ENCODE data around the gene CAPN5.
"Not testable (repeated sequence)": the region's sequence is repeated elsewhere in the genome, so short reads cannot be mapped to it uniquely, and the experiment has no call there.

DNA sequence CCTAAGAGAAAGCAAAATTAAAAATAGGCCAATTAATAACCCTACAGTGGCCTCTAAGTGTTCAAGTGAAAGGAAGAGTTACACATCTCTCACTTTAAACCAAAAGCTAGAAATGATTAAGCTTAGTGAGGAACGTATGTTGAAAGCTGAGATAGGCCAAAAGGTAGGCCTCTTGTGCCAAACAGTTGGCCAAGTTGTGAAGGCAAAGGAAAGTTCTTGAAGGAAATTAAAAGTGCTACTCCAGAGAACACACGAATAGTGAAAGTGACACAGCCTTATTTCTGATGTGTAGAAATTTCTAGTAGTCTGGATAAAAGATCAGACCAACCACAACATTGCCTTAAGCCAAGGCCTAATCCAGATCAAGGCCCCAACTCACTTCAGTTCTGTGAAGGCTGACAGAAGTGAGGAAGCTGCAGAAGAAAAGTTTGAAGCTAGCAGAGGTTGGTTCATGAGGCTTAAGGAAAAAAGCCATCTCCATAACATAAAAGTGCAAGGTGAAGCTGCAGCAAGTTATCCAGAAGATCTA lies 48.3 kb upstream of the CAPN5 start:
- TF ChIP-seq, protein P1, sequence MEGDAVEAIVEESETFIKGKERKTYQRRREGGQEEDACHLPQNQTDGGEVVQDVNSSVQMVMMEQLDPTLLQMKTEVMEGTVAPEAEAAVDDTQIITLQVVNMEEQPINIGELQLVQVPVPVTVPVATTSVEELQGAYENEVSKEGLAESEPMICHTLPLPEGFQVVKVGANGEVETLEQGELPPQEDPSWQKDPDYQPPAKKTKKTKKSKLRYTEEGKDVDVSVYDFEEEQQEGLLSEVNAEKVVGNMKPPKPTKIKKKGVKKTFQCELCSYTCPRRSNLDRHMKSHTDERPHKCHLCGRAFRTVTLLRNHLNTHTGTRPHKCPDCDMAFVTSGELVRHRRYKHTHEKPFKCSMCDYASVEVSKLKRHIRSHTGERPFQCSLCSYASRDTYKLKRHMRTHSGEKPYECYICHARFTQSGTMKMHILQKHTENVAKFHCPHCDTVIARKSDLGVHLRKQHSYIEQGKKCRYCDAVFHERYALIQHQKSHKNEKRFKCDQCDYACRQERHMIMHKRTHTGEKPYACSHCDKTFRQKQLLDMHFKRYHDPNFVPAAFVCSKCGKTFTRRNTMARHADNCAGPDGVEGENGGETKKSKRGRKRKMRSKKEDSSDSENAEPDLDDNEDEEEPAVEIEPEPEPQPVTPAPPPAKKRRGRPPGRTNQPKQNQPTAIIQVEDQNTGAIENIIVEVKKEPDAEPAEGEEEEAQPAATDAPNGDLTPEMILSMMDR (IDR thresholded peaks at IDR 0.05): not testable (repeated sequence)
- not testable (repeated sequence) for TF ChIP-seq SIN3A (IDR thresholded peaks at IDR 0.05; ENCODE audit: borderline replicate concordance, insufficient read depth, low read depth, low read length); TCF7L2 (IDR thresholded peaks at IDR 0.05; ENCODE audit: low read depth, low read length); POLR2AphosphoS5 (IDR thresholded peaks at IDR 0.05; ENCODE audit: low read depth, low read length)
- TF ChIP-seq, protein P2, sequence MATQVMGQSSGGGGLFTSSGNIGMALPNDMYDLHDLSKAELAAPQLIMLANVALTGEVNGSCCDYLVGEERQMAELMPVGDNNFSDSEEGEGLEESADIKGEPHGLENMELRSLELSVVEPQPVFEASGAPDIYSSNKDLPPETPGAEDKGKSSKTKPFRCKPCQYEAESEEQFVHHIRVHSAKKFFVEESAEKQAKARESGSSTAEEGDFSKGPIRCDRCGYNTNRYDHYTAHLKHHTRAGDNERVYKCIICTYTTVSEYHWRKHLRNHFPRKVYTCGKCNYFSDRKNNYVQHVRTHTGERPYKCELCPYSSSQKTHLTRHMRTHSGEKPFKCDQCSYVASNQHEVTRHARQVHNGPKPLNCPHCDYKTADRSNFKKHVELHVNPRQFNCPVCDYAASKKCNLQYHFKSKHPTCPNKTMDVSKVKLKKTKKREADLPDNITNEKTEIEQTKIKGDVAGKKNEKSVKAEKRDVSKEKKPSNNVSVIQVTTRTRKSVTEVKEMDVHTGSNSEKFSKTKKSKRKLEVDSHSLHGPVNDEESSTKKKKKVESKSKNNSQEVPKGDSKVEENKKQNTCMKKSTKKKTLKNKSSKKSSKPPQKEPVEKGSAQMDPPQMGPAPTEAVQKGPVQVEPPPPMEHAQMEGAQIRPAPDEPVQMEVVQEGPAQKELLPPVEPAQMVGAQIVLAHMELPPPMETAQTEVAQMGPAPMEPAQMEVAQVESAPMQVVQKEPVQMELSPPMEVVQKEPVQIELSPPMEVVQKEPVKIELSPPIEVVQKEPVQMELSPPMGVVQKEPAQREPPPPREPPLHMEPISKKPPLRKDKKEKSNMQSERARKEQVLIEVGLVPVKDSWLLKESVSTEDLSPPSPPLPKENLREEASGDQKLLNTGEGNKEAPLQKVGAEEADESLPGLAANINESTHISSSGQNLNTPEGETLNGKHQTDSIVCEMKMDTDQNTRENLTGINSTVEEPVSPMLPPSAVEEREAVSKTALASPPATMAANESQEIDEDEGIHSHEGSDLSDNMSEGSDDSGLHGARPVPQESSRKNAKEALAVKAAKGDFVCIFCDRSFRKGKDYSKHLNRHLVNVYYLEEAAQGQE (IDR thresholded peaks at IDR 0.05; ENCODE audit: insufficient read depth in 1 of 2, low read depth in 2 of 2, low read length in 1 of 2): not testable (repeated sequence)
